ENCODE data around the gene BGLAP. TPM values are rescaled to one million over a fixed set of nuclear protein-coding genes. Genes with fewer than 3 reads are reported as not detected.

Gene BGLAP
- total and polyA plus RNA-seq, 2 of the 13 experiments (the other 11 are each of a cell fraction or from before 2014, with no cell fraction given) = 0.62 to 1.6 TPM

DNA sequence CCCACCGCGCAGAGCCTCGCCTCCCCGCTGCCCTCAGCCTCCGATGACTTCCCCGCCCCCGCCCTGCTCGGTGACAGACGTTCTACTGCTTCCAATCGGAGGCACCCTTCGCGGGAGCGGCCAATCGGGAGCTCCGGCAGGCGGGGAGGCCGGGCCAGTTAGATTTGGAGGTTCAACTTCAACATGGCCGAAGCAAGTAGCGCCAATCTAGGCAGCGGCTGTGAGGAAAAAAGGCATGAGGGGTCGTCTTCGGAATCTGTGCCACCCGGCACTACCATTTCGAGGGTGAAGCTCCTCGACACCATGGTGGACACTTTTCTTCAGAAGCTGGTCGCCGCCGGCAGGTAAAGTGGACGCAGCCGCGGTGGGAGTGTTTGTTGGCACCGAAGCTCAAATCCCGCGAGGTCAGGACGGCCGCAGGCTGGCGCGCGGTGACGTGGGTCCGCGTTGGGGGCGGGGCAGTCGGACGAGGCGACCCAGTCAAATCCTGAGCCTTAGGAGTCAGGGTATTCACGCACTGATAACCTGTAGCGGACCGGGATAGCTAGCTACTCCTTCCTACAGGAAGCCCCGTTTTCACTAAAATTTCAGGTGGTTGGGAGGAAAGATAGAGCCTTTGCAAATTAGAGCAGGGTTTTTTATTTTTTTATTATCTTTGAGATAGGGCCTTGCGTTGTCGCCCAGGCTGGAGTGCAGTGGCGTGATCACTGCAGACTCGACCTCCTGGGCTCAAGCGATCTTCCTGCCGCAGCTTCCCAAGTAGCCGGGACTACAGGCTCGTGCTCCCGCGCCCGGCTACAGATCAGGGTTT lies 28.9 kb upstream of the BGLAP start, which contains the start of gene PMF1 (continued):
- 0 out of 2 replicates have a peak, but pooled peaks have one; percentile 37 for TF ChIP-seq KAT7 (CRISPR knock-in tag; IDR thresholded peaks at IDR 0.05; ENCODE audit: borderline replicate concordance)
- TF ChIP-seq, protein P1, sequence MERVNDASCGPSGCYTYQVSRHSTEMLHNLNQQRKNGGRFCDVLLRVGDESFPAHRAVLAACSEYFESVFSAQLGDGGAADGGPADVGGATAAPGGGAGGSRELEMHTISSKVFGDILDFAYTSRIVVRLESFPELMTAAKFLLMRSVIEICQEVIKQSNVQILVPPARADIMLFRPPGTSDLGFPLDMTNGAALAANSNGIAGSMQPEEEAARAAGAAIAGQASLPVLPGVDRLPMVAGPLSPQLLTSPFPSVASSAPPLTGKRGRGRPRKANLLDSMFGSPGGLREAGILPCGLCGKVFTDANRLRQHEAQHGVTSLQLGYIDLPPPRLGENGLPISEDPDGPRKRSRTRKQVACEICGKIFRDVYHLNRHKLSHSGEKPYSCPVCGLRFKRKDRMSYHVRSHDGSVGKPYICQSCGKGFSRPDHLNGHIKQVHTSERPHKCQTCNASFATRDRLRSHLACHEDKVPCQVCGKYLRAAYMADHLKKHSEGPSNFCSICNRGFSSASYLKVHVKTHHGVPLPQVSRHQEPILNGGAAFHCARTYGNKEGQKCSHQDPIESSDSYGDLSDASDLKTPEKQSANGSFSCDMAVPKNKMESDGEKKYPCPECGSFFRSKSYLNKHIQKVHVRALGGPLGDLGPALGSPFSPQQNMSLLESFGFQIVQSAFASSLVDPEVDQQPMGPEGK (CRISPR knock-in tag; IDR thresholded peaks at IDR 0.05) = peak; percentile 4; the same call in 1 of the 2 replicates
- TF ChIP-seq SMARCE1 (IDR thresholded peaks at IDR 0.05; ENCODE audit: borderline replicate concordance) = no peak
- TF ChIP-seq, protein P2, sequence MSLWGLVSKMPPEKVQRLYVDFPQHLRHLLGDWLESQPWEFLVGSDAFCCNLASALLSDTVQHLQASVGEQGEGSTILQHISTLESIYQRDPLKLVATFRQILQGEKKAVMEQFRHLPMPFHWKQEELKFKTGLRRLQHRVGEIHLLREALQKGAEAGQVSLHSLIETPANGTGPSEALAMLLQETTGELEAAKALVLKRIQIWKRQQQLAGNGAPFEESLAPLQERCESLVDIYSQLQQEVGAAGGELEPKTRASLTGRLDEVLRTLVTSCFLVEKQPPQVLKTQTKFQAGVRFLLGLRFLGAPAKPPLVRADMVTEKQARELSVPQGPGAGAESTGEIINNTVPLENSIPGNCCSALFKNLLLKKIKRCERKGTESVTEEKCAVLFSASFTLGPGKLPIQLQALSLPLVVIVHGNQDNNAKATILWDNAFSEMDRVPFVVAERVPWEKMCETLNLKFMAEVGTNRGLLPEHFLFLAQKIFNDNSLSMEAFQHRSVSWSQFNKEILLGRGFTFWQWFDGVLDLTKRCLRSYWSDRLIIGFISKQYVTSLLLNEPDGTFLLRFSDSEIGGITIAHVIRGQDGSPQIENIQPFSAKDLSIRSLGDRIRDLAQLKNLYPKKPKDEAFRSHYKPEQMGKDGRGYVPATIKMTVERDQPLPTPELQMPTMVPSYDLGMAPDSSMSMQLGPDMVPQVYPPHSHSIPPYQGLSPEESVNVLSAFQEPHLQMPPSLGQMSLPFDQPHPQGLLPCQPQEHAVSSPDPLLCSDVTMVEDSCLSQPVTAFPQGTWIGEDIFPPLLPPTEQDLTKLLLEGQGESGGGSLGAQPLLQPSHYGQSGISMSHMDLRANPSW (CRISPR knock-in tag; IDR thresholded peaks at IDR 0.05; ENCODE audit: borderline replicate concordance) = peak; percentile 80; the same call in 1 of the 2 replicates
- peak; percentile 49; the same call in 1 of the 2 replicates for TF ChIP-seq ZNF772 (CRISPR knock-in tag; IDR thresholded peaks at IDR 0.05)
- no peak for TF ChIP-seq ZNF552 (CRISPR knock-in tag; IDR thresholded peaks at IDR 0.05; ENCODE audit: borderline replicate concordance)
- TF ChIP-seq, protein P3, sequence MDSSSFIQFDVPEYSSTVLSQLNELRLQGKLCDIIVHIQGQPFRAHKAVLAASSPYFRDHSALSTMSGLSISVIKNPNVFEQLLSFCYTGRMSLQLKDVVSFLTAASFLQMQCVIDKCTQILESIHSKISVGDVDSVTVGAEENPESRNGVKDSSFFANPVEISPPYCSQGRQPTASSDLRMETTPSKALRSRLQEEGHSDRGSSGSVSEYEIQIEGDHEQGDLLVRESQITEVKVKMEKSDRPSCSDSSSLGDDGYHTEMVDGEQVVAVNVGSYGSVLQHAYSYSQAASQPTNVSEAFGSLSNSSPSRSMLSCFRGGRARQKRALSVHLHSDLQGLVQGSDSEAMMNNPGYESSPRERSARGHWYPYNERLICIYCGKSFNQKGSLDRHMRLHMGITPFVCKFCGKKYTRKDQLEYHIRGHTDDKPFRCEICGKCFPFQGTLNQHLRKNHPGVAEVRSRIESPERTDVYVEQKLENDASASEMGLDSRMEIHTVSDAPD (CRISPR knock-in tag; IDR thresholded peaks at IDR 0.05) = no peak
- TF ChIP-seq ATF1 (CRISPR knock-in tag; IDR thresholded peaks at IDR 0.05) = peak; percentile 88
- TF ChIP-seq BRD4 (CRISPR knock-in tag; IDR thresholded peaks at IDR 0.05) = peak; percentile 84
- no peak for TF ChIP-seq KLF13 (CRISPR knock-in tag; IDR thresholded peaks at IDR 0.05)
- TF ChIP-seq, protein P4, sequence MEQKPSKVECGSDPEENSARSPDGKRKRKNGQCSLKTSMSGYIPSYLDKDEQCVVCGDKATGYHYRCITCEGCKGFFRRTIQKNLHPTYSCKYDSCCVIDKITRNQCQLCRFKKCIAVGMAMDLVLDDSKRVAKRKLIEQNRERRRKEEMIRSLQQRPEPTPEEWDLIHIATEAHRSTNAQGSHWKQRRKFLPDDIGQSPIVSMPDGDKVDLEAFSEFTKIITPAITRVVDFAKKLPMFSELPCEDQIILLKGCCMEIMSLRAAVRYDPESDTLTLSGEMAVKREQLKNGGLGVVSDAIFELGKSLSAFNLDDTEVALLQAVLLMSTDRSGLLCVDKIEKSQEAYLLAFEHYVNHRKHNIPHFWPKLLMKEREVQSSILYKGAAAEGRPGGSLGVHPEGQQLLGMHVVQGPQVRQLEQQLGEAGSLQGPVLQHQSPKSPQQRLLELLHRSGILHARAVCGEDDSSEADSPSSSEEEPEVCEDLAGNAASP (CRISPR knock-in tag; IDR thresholded peaks at IDR 0.05; ENCODE audit: borderline replicate concordance) = no peak
- TF ChIP-seq BHLHE40 (IDR thresholded peaks at IDR 0.05; ENCODE audit: low read length) = no peak
- peak; percentile 90 for TF ChIP-seq TAF1 (CRISPR knock-in tag; IDR thresholded peaks at IDR 0.05)
- TF ChIP-seq, protein P5, sequence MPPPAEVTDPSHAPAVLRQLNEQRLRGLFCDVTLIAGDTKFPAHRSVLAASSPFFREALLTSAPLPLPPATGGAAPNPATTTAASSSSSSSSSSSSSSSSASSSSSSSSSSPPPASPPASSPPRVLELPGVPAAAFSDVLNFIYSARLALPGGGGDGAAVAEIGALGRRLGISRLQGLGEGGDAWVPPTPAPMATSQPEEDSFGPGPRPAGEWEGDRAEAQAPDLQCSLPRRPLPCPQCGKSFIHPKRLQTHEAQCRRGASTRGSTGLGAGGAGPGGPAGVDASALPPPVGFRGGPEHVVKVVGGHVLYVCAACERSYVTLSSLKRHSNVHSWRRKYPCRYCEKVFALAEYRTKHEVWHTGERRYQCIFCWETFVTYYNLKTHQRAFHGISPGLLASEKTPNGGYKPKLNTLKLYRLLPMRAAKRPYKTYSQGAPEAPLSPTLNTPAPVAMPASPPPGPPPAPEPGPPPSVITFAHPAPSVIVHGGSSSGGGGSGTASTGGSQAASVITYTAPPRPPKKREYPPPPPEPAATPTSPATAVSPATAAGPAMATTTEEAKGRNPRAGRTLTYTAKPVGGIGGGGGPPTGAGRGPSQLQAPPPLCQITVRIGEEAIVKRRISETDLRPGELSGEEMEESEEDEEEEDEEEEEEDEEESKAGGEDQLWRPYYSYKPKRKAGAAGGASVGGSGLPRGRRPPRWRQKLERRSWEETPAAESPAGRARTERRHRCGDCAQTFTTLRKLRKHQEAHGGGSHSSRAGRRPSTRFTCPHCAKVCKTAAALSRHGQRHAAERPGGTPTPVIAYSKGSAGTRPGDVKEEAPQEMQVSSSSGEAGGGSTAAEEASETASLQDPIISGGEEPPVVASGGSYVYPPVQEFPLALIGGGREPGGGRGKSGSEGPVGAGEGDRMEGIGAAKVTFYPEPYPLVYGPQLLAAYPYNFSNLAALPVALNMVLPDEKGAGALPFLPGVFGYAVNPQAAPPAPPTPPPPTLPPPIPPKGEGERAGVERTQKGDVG (CRISPR knock-in tag; IDR thresholded peaks at IDR 0.05; ENCODE audit: borderline replicate concordance) = peak; percentile 79; the same call in 1 of the 2 replicates
- TF ChIP-seq FOXM1 (CRISPR knock-in tag; IDR thresholded peaks at IDR 0.05) = no peak
- TF ChIP-seq BORCS8-MEF2B (CRISPR knock-in tag; IDR thresholded peaks at IDR 0.05) = peak; percentile 55
- TF ChIP-seq ZNF567 (CRISPR knock-in tag; IDR thresholded peaks at IDR 0.05; ENCODE audit: borderline replicate concordance) = peak; percentile 91; the same call in 1 of the 2 replicates
- TF ChIP-seq SIN3B (IDR thresholded peaks at IDR 0.05; ENCODE audit: low read length) = peak; percentile 21; the same call in 1 of the 2 replicates

All from HepG2 (cell line).